HCT116 (cell line): ENCODE data around the gene TCF7. TPM values are rescaled to one million over a fixed set of nuclear protein-coding genes. Genes with fewer than 3 reads are reported as not detected.

Experiments used
- ATAC-seq: fragments of 200-7000 bp; cut with Tn5 transposase; 2 replicates; pipeline ENCODE4 v1.9.1; 2020; ENCODE audit warnings: mild to moderate bottlenecking, moderate library complexity
- BruUV-seq: library from RNA; stranded (reverse); fragments of 400-500 nt; replicated peaks from 2 replicates; lab custom pipeline; 2021; lab: Mats Ljungman, UMichigan
- CTCF ChIA-PET: fragments of 300-600 bp; sonication (Branson Sonifier 250); formaldehyde crosslinking; loops from one replicate; lab custom pipeline; 2021; ENCODE audit warnings: antibody characterized with exemption; lab: Charles Lee
- POLR2A ChIA-PET: fragments of 300-600, 350-600 bp; sonication (Branson Sonifier 250); formaldehyde crosslinking; loops from one replicate; lab custom pipeline; 2021; ENCODE audit warnings: antibody characterized with exemption; lab: Charles Lee
- RAD21 ChIA-PET, 2 experiments: fragments of 300-600 bp; sonication (Branson Sonifier 250); formaldehyde crosslinking; loops; one replicate each; lab custom pipeline; 2023; ENCODE audit warnings: low total read pairs in 2 of 2; ENCODE audit not compliant: uncharacterized antibody in 2 of 2, unreplicated experiment in 2 of 2, low non-redundant PET in 1 of 2; lab: Charles Lee
- DNase-seq: peaks from one replicate; pipeline ENCODE4 v3.0.0-alpha.2; 2010; ENCODE audit warnings: low read depth, low spot score
- H2AFZ ChIP-seq: fragments of 200-600 bp; shearing (Covaris generic), sonication (generic); 2 replicates; pipeline ENCODE4 v1.6.1; 2017; ENCODE audit warnings: low read depth, mixed run types, mixed read lengths, antibody characterized with exemption, low read length; ENCODE audit not compliant: poor library complexity, severe bottlenecking
- H3K27ac ChIP-seq: 2 replicates; pipeline ENCODE4 v1.5.1; 2012; ENCODE audit warnings: low read depth, low read length
- H3K27me3 ChIP-seq: fragments of 200-600 bp; sonication (generic); 2 replicates; pipeline ENCODE4 v1.6.1; 2016; ENCODE audit warnings: mixed run types, low read length, mixed read lengths; ENCODE audit not compliant: insufficient read depth
- H3K36me3 ChIP-seq, 2 experiments: fragments of 200-500 bp in 1 of 2; fragments of 200-600 bp in 1 of 2; sonication (Bioruptor generic) in 1 of 2; sonication (generic) in 1 of 2; 2 replicates each; pipeline versions ENCODE4 v1.5.1 to v1.6.1; 2014 to 2016; ENCODE audit warnings: low read length in 2 of 2, inconsistent platforms in 1 of 2, mixed read lengths in 1 of 2, mixed run types in 1 of 2; ENCODE audit not compliant: insufficient read depth in 2 of 2, control insufficient read depth in 1 of 2
- H3K4me1 ChIP-seq, 2 experiments: fragments of 200-600 bp in 1 of 2; sonication (generic) in 1 of 2; 2 replicates each; pipeline versions ENCODE4 v1.5.1 to v1.6.1; 2012 to 2017; ENCODE audit warnings: low read length in 2 of 2, inconsistent platforms in 1 of 2, mild to moderate bottlenecking in 1 of 2, mixed read lengths in 1 of 2, mixed run types in 1 of 2, moderate library complexity in 1 of 2; ENCODE audit not compliant: insufficient read depth in 2 of 2, control insufficient read depth in 1 of 2
- H3K4me2 ChIP-seq: fragments of 200-600 bp; sonication (generic); 2 replicates; pipeline ENCODE4 v1.6.1; 2017; ENCODE audit warnings: mixed run types, low read length, mixed read lengths
- H3K4me3 ChIP-seq, 2 experiments: fragments of 200-600 bp in 1 of 2; sonication (generic) in 1 of 2; replicated peaks in 1 of 2; 2 replicates each; pipeline ENCODE4 v1.5.1; 2011 to 2016; ENCODE audit warnings: low read length in 2 of 2, control low read depth in 1 of 2, low read depth in 1 of 2, mild to moderate bottlenecking in 1 of 2, mixed read lengths in 1 of 2, mixed run types in 1 of 2
- H3K79me2 ChIP-seq: fragments of 200-600 bp; sonication (generic); 2 replicates; pipeline ENCODE4 v1.6.1; 2017; ENCODE audit warnings: mild to moderate bottlenecking, mixed run types, low read length, moderate library complexity, mixed read lengths; ENCODE audit not compliant: insufficient read depth
- H3K9ac ChIP-seq: fragments of 200-600 bp; sonication (generic); 2 replicates; pipeline ENCODE4 v1.6.1; 2016; ENCODE audit warnings: low read length, mixed read lengths
- H3K9me2 ChIP-seq: fragments of 200-600 bp; sonication (generic), shearing (Covaris generic); 2 replicates; pipeline ENCODE4 v1.6.1; 2017; ENCODE audit warnings: mixed run types, mild to moderate bottlenecking, moderate library complexity; ENCODE audit not compliant: insufficient read depth
- H3K9me3 ChIP-seq, 2 experiments: fragments of 200-500 bp in 1 of 2; fragments of 200-600 bp in 1 of 2; sonication (Bioruptor generic) in 1 of 2; sonication (generic) in 1 of 2; 2 replicates each; pipeline ENCODE4 v1.6.1; 2014 to 2017; ENCODE audit warnings: low read length in 2 of 2, mixed read lengths in 2 of 2, inconsistent platforms in 1 of 2, low read depth in 1 of 2, mild to moderate bottlenecking in 1 of 2, mixed run types in 1 of 2, moderate library complexity in 1 of 2; ENCODE audit not compliant: control insufficient read depth in 1 of 2, insufficient read depth in 1 of 2
- H4K20me1 ChIP-seq: fragments of 200-600 bp; sonication (generic), shearing (Covaris generic); 2 replicates; pipeline ENCODE4 v1.6.1; 2017; ENCODE audit warnings: mixed run types, mild to moderate bottlenecking, moderate library complexity; ENCODE audit not compliant: insufficient read depth
- CBX3 ChIP-seq: IDR thresholded peaks from 2 replicates; pipeline ENCODE4 v1.6.1; 2012; ENCODE audit warnings: low read depth
- CEBPB ChIP-seq: IDR thresholded peaks from 2 replicates; pipeline ENCODE4 v1.6.1; 2012; ENCODE audit warnings: low read depth
- CTCF ChIP-seq, 3 experiments: fragments of 200-600 bp in 1 of 3; sonication (generic) in 1 of 3; IDR thresholded peaks in 2 of 3; conservative IDR thresholded peaks in 1 of 3; 2 replicates each; pipeline ENCODE4 v1.5.1; 2012 to 2017; ENCODE audit warnings: low read depth in 2 of 3, low read length in 2 of 3, antibody characterized with exemption in 1 of 3, borderline replicate concordance in 1 of 3, control low read depth in 1 of 3, mild to moderate bottlenecking in 1 of 3, mixed read lengths in 1 of 3, mixed run types in 1 of 3, moderate library complexity in 1 of 3; ENCODE audit not compliant: insufficient read depth in 1 of 3
- FOSL1 ChIP-seq: IDR thresholded peaks from 2 replicates; pipeline ENCODE4 v1.6.1; 2012; ENCODE audit warnings: low read depth
- POLR2AphosphoS5 ChIP-seq: IDR thresholded peaks from 2 replicates; pipeline ENCODE4 v1.6.1; 2011; ENCODE audit warnings: mild to moderate bottlenecking, low read depth, low read length, moderate library complexity
- RAD21 ChIP-seq: IDR thresholded peaks from 2 replicates; pipeline ENCODE4 v1.6.1; 2012; ENCODE audit warnings: low read depth, mild to moderate bottlenecking
- YY1 ChIP-seq: IDR thresholded peaks from 2 replicates; pipeline ENCODE4 v1.6.1; 2011; ENCODE audit warnings: low read length, low read depth, moderate library complexity, mild to moderate bottlenecking; ENCODE audit not compliant: insufficient replicate concordance; ENCODE audit errors: extremely low read depth
- ZBTB33 ChIP-seq: IDR thresholded peaks from 2 replicates; pipeline ENCODE4 v1.6.1; 2011; ENCODE audit warnings: mild to moderate bottlenecking, low read length, moderate library complexity; ENCODE audit not compliant: insufficient replicate concordance; ENCODE audit errors: extremely low read depth
- ZNF274 ChIP-seq: fragments of 200-500 bp; sonication (Bioruptor generic); IDR thresholded peaks from 2 replicates; pipeline ENCODE4 v1.6.1; 2014; ENCODE audit warnings: mild to moderate bottlenecking, low read depth, low read length, inconsistent platforms
- intact Hi-C: fragments of 100-400 bp; cut with micrococcal nuclease; formaldehyde crosslinking; loops from 2 replicates; pipeline ENCODE4 v1.10.0; 2022
- total RNA-seq: library from RNA; stranded (reverse); gene quantifications from one replicate; pipeline ENCODE4 v1.2.1, GENCODE V29; 2021; ENCODE audit not compliant: unreplicated experiment

Gene TCF7
- total RNA-seq, 1 experiment from 2014 or later: 17.8 TPM

DNA sequence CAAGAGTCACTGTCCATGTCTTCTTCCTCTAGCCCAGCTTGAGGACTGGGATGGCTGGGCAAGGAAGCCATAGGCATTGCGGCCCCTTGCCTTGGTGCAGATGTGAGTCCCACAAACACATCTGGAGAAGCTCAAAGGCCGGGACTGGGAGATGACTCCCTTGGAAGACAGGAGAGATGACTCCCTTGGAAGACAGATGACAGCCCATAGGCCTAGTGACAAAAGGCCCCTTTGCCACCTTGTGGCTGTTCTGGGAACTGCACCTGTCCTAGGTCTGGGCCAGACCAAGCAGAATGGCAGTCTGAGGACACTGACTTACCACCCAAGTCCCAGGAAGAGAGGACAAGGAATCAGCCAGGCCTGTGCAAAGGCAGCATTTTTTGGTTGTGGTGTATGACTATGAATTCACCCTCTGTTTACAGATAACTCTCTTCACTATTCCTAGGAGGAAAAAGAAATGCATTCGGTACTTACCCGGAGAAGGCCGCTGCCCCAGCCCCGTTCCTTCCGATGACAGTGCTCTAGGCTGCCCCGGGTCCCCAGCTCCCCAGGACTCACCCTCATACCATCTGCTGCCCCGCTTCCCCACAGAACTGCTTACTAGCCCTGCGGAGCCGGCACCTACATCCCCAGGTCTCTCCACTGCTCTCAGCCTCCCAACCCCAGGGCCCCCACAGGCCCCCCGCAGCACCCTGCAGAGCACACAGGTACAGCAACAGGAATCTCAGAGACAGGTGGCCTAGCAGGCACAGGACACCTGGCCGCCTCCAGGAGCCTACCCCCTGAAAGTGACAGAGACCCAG lies 31.5 kb downstream of the TCF7 start:
- H2AFZ ChIP-seq: no peak overlapping the region
- no peak overlapping the region for H3K4me3 ChIP-seq
- RAD21 ChIA-PET: no interaction called here
- peaks cover 0 to 5% of the 10 kb centered on the region in 2 experiments; a peak in 1 of 4 replicates for H3K4me1 ChIP-seq
- H4K20me1 ChIP-seq: peaks cover 6% of the 10 kb centered on the region
- TF ChIP-seq ZNF274 (no peak), POLR2AphosphoS5 (peak; percentile 17; the same call in 1 of the 2 replicates), CBX3 (no peak), CTCF (IDR thresholded peaks at IDR 0.05 in 2 of 3, conservative IDR thresholded peaks at IDR 0.05 in 1 of 3; ENCODE audit: borderline replicate concordance in 1 of 3, insufficient read depth in 1 of 3, low read depth in 2 of 3, low read length in 2 of 3) (peak; percentile 91 to 94 (median 93)), FOSL1 (no peak), CEBPB (no peak), YY1 (no peak), RAD21 (peak; percentile 73), ZBTB33 (no peak)
- TF ChIP-seq, all 23 proteins: peak for 3
- Histone ChIP-seq H3K79me2 (peaks cover 51% of the 10 kb centered on the region), H3K9ac (no peak overlapping the region), H3K9me3 (no peaks in the 10 kb centered on the region), H3K36me3 (peaks cover 21 to 66% of the 10 kb centered on the region in 2 experiments), H3K27me3 (no peaks in the 10 kb centered on the region), H3K4me2 (no peak overlapping the region), H3K9me2 (no peaks in the 10 kb centered on the region), H3K27ac (no peak overlapping the region)
- ChIA-PET POLR2A (no interaction called here), CTCF (interaction anchor here (0.7 to 2.2 kb wide), 3 partner anchors 7 to 106 kb away, joined by 5 to 15 read pairs (median 5); no protein-coding TSS in a partner anchor)
- no TSS peak for BruUV-seq
- peak; percentile 57 for DNase-seq
- ATAC-seq: peak; percentile 93
- intact Hi-C loops: loop anchor here (1.0 to 2.0 kb wide), 2 partner anchors 43 to 107 kb away; no protein-coding TSS in a partner anchor
